ENCODE results near the gene TRPC4AP. TPM values are rescaled to one million over a fixed set of nuclear protein-coding genes. Genes with fewer than 3 reads are reported as not detected.

TRPC4AP gene
- total RNA-seq, 1 donor from 2014 or later, result 60.2 TPM

DNA sequence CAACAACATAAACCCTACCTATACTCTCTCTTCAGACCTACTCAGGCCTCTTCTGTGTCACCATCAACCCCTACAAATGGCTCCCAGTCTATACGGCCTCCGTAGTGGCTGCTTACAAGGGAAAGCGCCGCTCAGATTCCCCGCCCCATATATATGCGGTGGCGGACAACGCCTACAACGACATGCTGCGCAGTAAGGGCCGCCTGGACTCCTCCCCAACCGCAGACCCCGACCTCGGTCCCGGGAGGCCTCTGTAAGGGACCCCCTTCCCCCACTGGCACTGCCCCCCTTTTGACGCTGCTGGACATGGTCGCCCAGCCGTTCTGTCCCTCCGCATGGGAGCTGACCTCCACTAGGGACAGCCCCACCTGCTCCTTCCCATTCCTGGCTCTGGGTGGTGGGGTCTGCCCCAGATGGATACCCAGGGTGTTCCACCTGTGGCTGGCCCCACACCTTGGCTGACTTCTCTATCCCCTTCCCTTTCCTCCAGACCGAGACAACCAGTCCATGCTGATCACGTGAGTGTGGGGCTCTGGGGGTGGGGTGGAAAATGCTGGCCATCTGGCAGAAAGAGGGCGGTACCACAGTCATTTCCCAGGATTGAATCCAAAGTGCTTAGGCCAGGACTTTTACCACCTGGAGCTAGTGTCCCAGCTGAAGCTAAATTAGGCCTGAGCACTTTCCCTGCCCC, 111.9 kb downstream of the TRPC4AP start:
- peaks cover 34% of the 10 kb centered on the region for H3K27me3 Mint-ChIP-seq
- H3K4me1 Mint-ChIP-seq, result no peaks in the 10 kb centered on the region
- intact Hi-C loops (cut with micrococcal nuclease), result no loop called here
- H3K9me3 Mint-ChIP-seq, result no peaks in the 10 kb centered on the region
- POLR2A ChIA-PET, result no interaction called here
- no peak for ATAC-seq (ENCODE audit: low read depth)
- no peak for DNase-seq
- TF ChIP-seq, protein P1, sequence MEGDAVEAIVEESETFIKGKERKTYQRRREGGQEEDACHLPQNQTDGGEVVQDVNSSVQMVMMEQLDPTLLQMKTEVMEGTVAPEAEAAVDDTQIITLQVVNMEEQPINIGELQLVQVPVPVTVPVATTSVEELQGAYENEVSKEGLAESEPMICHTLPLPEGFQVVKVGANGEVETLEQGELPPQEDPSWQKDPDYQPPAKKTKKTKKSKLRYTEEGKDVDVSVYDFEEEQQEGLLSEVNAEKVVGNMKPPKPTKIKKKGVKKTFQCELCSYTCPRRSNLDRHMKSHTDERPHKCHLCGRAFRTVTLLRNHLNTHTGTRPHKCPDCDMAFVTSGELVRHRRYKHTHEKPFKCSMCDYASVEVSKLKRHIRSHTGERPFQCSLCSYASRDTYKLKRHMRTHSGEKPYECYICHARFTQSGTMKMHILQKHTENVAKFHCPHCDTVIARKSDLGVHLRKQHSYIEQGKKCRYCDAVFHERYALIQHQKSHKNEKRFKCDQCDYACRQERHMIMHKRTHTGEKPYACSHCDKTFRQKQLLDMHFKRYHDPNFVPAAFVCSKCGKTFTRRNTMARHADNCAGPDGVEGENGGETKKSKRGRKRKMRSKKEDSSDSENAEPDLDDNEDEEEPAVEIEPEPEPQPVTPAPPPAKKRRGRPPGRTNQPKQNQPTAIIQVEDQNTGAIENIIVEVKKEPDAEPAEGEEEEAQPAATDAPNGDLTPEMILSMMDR (IDR thresholded peaks at IDR 0.05), result no peak
- H3K36me3 Mint-ChIP-seq (ENCODE audit: low read depth), result no peaks in the 10 kb centered on the region
- H3K4me3 Mint-ChIP-seq, result no peak overlapping the region
- CTCF ChIA-PET, result no interaction called here
- no peak overlapping the region for H3K27ac Mint-ChIP-seq

DNA sequence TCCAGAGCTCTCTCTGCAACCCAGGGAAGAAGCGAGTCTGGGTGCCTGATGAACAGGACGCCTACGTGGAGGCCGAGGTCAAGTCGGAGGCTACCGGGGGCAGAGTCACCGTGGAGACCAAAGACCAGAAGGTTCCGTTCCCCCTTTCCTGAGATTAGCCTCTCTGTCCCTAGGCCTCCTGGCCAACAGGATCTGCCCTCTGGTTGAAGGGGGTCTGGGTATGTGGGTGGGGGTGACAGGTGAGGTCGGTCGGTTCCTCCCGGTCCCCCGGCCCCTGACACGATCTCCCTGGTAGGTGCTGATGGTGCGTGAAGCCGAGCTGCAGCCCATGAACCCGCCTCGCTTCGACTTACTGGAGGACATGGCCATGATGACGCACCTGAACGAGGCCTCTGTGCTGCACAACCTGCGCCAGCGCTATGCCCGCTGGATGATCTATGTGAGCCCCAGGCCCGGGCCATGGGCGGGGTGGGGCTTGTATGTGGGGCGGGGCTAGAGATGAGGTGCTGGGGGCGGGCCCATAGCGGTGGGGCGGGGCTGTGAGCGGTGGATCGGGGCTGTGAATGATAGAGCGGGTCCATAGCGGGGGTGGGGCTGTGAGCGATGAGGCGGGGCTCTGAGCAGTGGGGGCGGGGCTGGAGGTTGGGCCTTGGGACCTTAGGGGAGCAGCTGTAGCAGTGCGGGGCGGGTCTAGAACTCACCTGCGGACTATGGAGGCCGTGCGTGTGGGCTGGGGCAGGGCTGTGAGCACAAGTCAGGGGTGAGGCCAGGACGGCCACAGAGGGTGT, 113.0 kb downstream of the TRPC4AP start:
- intact Hi-C loops (cut with micrococcal nuclease), result no loop called here
- Mint-ChIP-seq H3K27me3 (peaks cover 33% of the 10 kb centered on the region), H3K27ac (no peak overlapping the region), H3K4me3 (no peak overlapping the region), H3K9me3 (no peaks in the 10 kb centered on the region), H3K36me3 (ENCODE audit: low read depth) (no peaks in the 10 kb centered on the region), H3K4me1 (no peaks in the 10 kb centered on the region)
- ChIA-PET CTCF (no interaction called here), POLR2A (no interaction called here)
- ATAC-seq (ENCODE audit: low read depth) (no peak), DNase-seq (no peak)
- TF ChIP-seq, protein P1 (IDR thresholded peaks at IDR 0.05), result no peak

DNA sequence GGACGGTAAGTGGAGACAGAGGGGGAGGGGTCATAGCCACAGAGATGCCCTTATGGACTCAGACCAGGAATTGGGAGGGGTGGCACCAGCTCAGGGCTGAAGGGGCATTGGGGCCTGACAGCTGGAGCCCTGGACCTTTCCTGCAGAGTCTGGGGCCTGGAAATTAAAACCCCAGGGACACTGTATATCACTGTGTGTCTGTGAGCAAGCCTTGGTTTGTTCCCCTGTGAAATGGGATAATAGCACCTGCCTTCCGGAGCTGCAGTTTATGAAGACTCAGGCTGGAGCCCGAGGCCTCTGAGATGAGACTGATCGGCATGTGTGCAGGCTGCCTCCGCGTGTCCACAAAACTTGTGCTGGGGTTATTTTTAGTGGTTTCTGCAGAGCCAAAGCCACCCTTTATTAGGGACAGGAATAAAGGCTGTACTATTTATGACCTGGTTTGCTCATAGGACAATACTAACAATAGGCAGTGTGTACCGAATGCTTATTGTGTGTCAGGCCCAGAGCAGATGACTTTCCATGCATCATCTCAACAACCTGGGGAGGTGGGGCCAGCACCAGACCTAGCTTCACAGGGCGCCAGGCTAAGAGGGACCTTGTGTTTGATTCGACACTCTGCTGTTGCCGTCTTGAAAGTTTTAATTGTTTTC, 114.4 kb downstream of the TRPC4AP start:
- no peak for ATAC-seq (ENCODE audit: low read depth)
- TF ChIP-seq, protein P1 (IDR thresholded peaks at IDR 0.05), result no peak

DNA sequence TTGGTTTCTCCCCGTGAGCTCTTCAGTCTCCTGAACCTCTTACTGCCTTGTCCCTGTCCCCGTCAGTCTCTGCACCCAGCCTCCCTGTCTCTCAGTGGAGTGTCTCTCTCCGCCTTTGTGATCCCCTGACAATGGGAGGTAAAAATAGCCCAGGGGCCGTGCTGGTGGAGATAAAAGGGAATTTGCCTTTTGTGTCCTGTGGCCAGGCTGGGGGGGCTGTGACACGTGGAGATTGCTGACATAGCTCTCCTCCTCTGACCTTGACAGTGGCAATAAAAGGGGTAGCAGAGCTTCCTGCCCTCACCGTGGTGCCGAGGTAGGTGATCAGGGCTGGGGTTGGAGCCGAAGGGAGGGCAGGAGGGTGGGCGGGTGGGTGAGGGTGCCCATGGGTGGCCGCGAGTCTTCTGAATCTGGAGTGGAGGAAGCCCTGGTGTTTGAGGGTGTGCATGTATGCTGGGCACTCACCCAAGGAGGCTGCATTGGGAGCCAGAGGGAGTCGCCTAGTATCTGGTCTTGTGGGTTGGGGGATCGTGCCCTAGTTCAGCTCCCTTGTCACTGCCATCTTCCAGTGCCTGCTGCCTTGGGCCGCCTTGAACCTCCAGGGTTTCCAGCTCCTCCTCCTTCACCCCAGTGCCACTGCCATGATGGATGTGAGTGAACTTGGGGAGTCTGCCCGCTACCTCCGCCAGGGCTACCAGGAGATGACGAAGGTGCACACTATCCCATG, 115.1 kb downstream of the TRPC4AP start:
- no peak for DNase-seq
- peaks cover 23% of the 10 kb centered on the region for H3K27me3 Mint-ChIP-seq
- no peak overlapping the region for H3K27ac Mint-ChIP-seq
- intact Hi-C loops (cut with micrococcal nuclease), result no loop called here
- ATAC-seq (ENCODE audit: low read depth), result no peak
- H3K4me3 Mint-ChIP-seq, result no peak overlapping the region
- H3K9me3 Mint-ChIP-seq, result no peaks in the 10 kb centered on the region
- ChIA-PET POLR2A (interaction anchor here (0.6 kb wide), 1 partner anchor 53 kb away, joined by 3 read pairs; no protein-coding TSS in a partner anchor), CTCF (no interaction called here)
- no peaks in the 10 kb centered on the region for H3K36me3 Mint-ChIP-seq (ENCODE audit: low read depth)
- TF ChIP-seq, protein P1 (IDR thresholded peaks at IDR 0.05), result no peak
- no peaks in the 10 kb centered on the region for H3K4me1 Mint-ChIP-seq

More for the DNA sequence above, 114.4 kb downstream of the TRPC4AP start:
- peaks cover 28% of the 10 kb centered on the region for H3K27me3 Mint-ChIP-seq
- ChIA-PET CTCF (no interaction called here), POLR2A (interaction anchor here (0.6 kb wide), 1 partner anchor 54 kb away, joined by 3 read pairs; no protein-coding TSS in a partner anchor)
- H3K4me1 Mint-ChIP-seq, result no peaks in the 10 kb centered on the region
- no peak for DNase-seq
- no peaks in the 10 kb centered on the region for H3K9me3 Mint-ChIP-seq
- H3K27ac Mint-ChIP-seq, result no peak overlapping the region
- H3K36me3 Mint-ChIP-seq (ENCODE audit: low read depth), result no peaks in the 10 kb centered on the region
- intact Hi-C loops (cut with micrococcal nuclease), result no loop called here
- no peak overlapping the region for H3K4me3 Mint-ChIP-seq
